ENCODE measurements around the gene SRGAP1.
"Not testable (repeated sequence)": the region's sequence is repeated elsewhere in the genome, so short reads cannot be mapped to it uniquely, and the experiment has no call there.

Gene SRGAP1

GRCh38 chr12:64008596-64008995 is 164.1 kb downstream of the SRGAP1 start:
- no peak overlapping the region for H3K4me3 ChIP-seq (ENCODE audit: low read length)
- TF ChIP-seq ZNF274 (IDR thresholded peaks at IDR 0.05; ENCODE audit: low read depth, low read length): no peak

- H3K4me3 ChIP-seq (ENCODE audit: low read length): no peak overlapping the region
- TF ChIP-seq ZNF274 (IDR thresholded peaks at IDR 0.05; ENCODE audit: low read depth, low read length): no peak
Observed at GRCh38 chr12:64009321-64010068, 165.0 kb downstream of the SRGAP1 start.

- TF ChIP-seq ZNF274 (IDR thresholded peaks at IDR 0.05; ENCODE audit: low read depth, low read length): no peak
Observed at GRCh38 chr12:64010069-64010686, 165.7 kb downstream of the SRGAP1 start.

GRCh38 chr12:64016521-64016920 is 172.0 kb downstream of the SRGAP1 start:
- TF ChIP-seq ZNF274 (IDR thresholded peaks at IDR 0.05; ENCODE audit: low read depth, low read length): no peak
- H3K4me3 ChIP-seq (ENCODE audit: low read length): no peak overlapping the region

More at GRCh38 chr12:64010069-64010686, 165.7 kb downstream of the SRGAP1 start:
- H3K4me3 ChIP-seq (ENCODE audit: low read length): peak overlapping the region; percentile 30; the same call in 1 of the 2 replicates

- H3K4me3 ChIP-seq (ENCODE audit: low read length): not testable (repeated sequence)
Observed at GRCh38 chr12:64018116-64018515, 173.6 kb downstream of the SRGAP1 start.

GRCh38 chr12:64018524-64018923 is 174.0 kb downstream of the SRGAP1 start:
- TF ChIP-seq ZNF274 (IDR thresholded peaks at IDR 0.05; ENCODE audit: low read depth, low read length): no peak
- no peak overlapping the region for H3K4me3 ChIP-seq (ENCODE audit: low read length)

- H3K4me3 ChIP-seq (ENCODE audit: low read length): no peak overlapping the region
- no peak for TF ChIP-seq ZNF274 (IDR thresholded peaks at IDR 0.05; ENCODE audit: low read depth, low read length)
Observed at GRCh38 chr12:64019101-64019500, 174.6 kb downstream of the SRGAP1 start.

GRCh38 chr12:64019654-64020053 is 175.2 kb downstream of the SRGAP1 start:
- no peak for TF ChIP-seq ZNF274 (IDR thresholded peaks at IDR 0.05; ENCODE audit: low read depth, low read length)
- no peak overlapping the region for H3K4me3 ChIP-seq (ENCODE audit: low read length)

- no peak for TF ChIP-seq ZNF274 (IDR thresholded peaks at IDR 0.05; ENCODE audit: low read depth, low read length)
Observed at GRCh38 chr12:64025174-64025958, 180.9 kb downstream of the SRGAP1 start.

GRCh38 chr12:64027311-64027710 is 182.8 kb downstream of the SRGAP1 start:
- no peak for TF ChIP-seq ZNF274 (IDR thresholded peaks at IDR 0.05; ENCODE audit: low read depth, low read length)
- H3K4me3 ChIP-seq (ENCODE audit: low read length): no peak overlapping the region

More at GRCh38 chr12:64025174-64025958, 180.9 kb downstream of the SRGAP1 start:
- H3K4me3 ChIP-seq (ENCODE audit: low read length): no peak overlapping the region

- TF ChIP-seq ZNF274 (IDR thresholded peaks at IDR 0.05; ENCODE audit: low read depth, low read length): no peak
- no peak overlapping the region for H3K4me3 ChIP-seq (ENCODE audit: low read length)
Observed at GRCh38 chr12:64028541-64028940, 184.0 kb downstream of the SRGAP1 start.

- TF ChIP-seq ZNF274 (IDR thresholded peaks at IDR 0.05; ENCODE audit: low read depth, low read length): no peak
- H3K4me3 ChIP-seq (ENCODE audit: low read length): no peak overlapping the region
Observed at GRCh38 chr12:64029013-64029857, 184.7 kb downstream of the SRGAP1 start.

GRCh38 chr12:64030155-64030554 is 185.7 kb downstream of the SRGAP1 start:
- TF ChIP-seq ZNF274 (IDR thresholded peaks at IDR 0.05; ENCODE audit: low read depth, low read length): no peak
- no peak overlapping the region for H3K4me3 ChIP-seq (ENCODE audit: low read length)

GRCh38 chr12:64034056-64034455 is 189.6 kb downstream of the SRGAP1 start:
- not testable (repeated sequence) for H3K4me3 ChIP-seq (ENCODE audit: low read length)

Measured in GM08714 (cell line).